Keratinocyte (primary cell): ENCODE results near the gene ELF3. TPM values are rescaled to one million over a fixed set of nuclear protein-coding genes. Genes with fewer than 3 reads are reported as not detected.

Experiments used
- DNase-seq: peaks from one replicate; pipeline ENCODE4 v3.0.0-alpha.2; 2011; ENCODE audit warnings: low read depth, missing footprints, low spot score
- FAIRE-seq: peaks from 2 replicates; lab custom pipeline; 2011; peaks lifted over from hg19 to GRCh38; lab: Jason Lieb, UNC
- H2AFZ ChIP-seq: 2 replicates; pipeline ENCODE4 v1.6.0; 2012; ENCODE audit warnings: low read length, control low read depth, inconsistent platforms; ENCODE audit not compliant: control insufficient read depth
- H3K27ac ChIP-seq: 2 replicates; pipeline ENCODE4 v1.5.1; 2011; ENCODE audit warnings: low read length; ENCODE audit not compliant: control insufficient read depth, insufficient read depth
- H3K27me3 ChIP-seq: 3 replicates; pipeline ENCODE4 v1.6.0; 2011; ENCODE audit warnings: low read length; ENCODE audit not compliant: control insufficient read depth, insufficient read depth; ENCODE audit errors: extremely low read depth
- H3K36me3 ChIP-seq, 2 experiments: 2 replicates in 1 of 2; 3 replicates in 1 of 2; pipeline ENCODE4 v1.5.1; 2011; ENCODE audit warnings: low read length in 2 of 2, mild to moderate bottlenecking in 1 of 2; ENCODE audit not compliant: control insufficient read depth in 2 of 2, insufficient read depth in 2 of 2; ENCODE audit errors: extremely low read depth in 1 of 2
- H3K4me1 ChIP-seq: 3 replicates; pipeline ENCODE4 v1.5.1; 2011; ENCODE audit warnings: low read length; ENCODE audit not compliant: control insufficient read depth, insufficient read depth; ENCODE audit errors: extremely low read depth
- H3K4me2 ChIP-seq: 3 replicates; pipeline ENCODE4 v1.6.0; 2011; ENCODE audit warnings: low read depth, low read length; ENCODE audit not compliant: control insufficient read depth, insufficient read depth; ENCODE audit errors: extremely low read depth
- H3K4me3 ChIP-seq, 3 experiments: fragments of 200-600 bp in 1 of 3; sonication (generic) in 1 of 3; 2 replicates in 2 of 3; 3 replicates in 1 of 3; pipeline ENCODE4 v1.5.1; 2011 to 2016; ENCODE audit warnings: low read length in 3 of 3, mild to moderate bottlenecking in 3 of 3, control low read depth in 2 of 3, inconsistent platforms in 1 of 3, low read depth in 1 of 3, mixed read lengths in 1 of 3, mixed run types in 1 of 3, moderate library complexity in 1 of 3; ENCODE audit not compliant: control insufficient read depth in 2 of 3, insufficient read depth in 2 of 3; ENCODE audit errors: extremely low read depth in 1 of 3
- H3K79me2 ChIP-seq: 2 replicates; pipeline ENCODE4 v1.6.0; 2012; ENCODE audit warnings: low read length; ENCODE audit not compliant: control insufficient read depth, insufficient read depth
- H3K9ac ChIP-seq: 3 replicates; pipeline ENCODE4 v1.6.0; 2011; ENCODE audit warnings: low read length; ENCODE audit not compliant: control insufficient read depth, insufficient read depth; ENCODE audit errors: extremely low read depth
- H3K9me1 ChIP-seq: 3 replicates; pipeline ENCODE4 v1.6.0; 2011; ENCODE audit warnings: low read length; ENCODE audit not compliant: control insufficient read depth, insufficient read depth; ENCODE audit errors: extremely low read depth
- H3K9me3 ChIP-seq: 2 replicates; pipeline ENCODE4 v1.5.1; 2012; ENCODE audit warnings: low read depth, low read length; ENCODE audit not compliant: control insufficient read depth
- H4K20me1 ChIP-seq: 3 replicates; pipeline ENCODE4 v1.6.0; 2011; ENCODE audit warnings: low read length; ENCODE audit not compliant: control insufficient read depth, insufficient read depth; ENCODE audit errors: extremely low read depth
- EZH2 ChIP-seq: IDR thresholded peaks from one replicate; pipeline ENCODE4 v1.6.1; 2012; ENCODE audit warnings: inconsistent platforms, mild to moderate bottlenecking, low read length, moderate library complexity
- dilution Hi-C: fragments of 300-500 bp; cut with MboI; formaldehyde crosslinking; loops from one replicate; pipeline ENCODE4 v1.7.0; 2020; ENCODE audit warnings: low sequenced_read_pairs; ENCODE audit not compliant: extremely low pct_ligation_motif_present
- polyA plus RNA-seq, 5 experiments: library from polyadenylated mRNA; depleted of rRNA in 3 of 5; stranded (reverse) in 3 of 5; stranded (forward) in 1 of 5; unstranded in 1 of 5; fragments of >200 nt; gene quantifications; 1 replicate in 1 of 5; 2 replicates in 3 of 5; 3 replicates in 1 of 5; pipeline versions ENCODE4 v1.2.1 to v1.2.3, GENCODE V29; 2011 to 2012; ENCODE audit warnings: missing spikeins in 2 of 5, low read depth in 1 of 5, low replicate concordance in 1 of 5
- TF ChIP-seq, protein P1 (sequence below), 3 experiments: IDR thresholded peaks in 1 of 3; conservative IDR thresholded peaks in 1 of 3; optimal IDR thresholded peaks in 1 of 3; 2 replicates in 2 of 3; 3 replicates in 1 of 3; pipeline versions ENCODE3 to v1.5.1; 2011; ENCODE audit warnings: low read length in 3 of 3, mild to moderate bottlenecking in 3 of 3, moderate library complexity in 2 of 3, control low read depth in 1 of 3, inconsistent platforms in 1 of 3; ENCODE audit not compliant: insufficient read depth in 2 of 3; ENCODE audit errors: extremely low read depth in 1 of 3

The ELF3 gene
- polyA plus RNA-seq, 1 donor (not counting 4 experiments of a cell fraction or from before 2014, with no cell fraction given), result 0.51 TPM

DNA sequence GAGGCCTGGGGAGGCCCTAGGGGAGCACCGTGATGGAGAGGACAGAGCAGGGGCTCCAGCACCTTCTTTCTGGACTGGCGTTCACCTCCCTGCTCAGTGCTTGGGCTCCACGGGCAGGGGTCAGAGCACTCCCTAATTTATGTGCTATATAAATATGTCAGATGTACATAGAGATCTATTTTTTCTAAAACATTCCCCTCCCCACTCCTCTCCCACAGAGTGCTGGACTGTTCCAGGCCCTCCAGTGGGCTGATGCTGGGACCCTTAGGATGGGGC, 5.2 kb downstream of the ELF3 start:
- no peak overlapping the region for H3K4me2 ChIP-seq
- no peak overlapping the region for H2AFZ ChIP-seq
- H3K27me3 ChIP-seq, result no peaks in the 10 kb centered on the region
- no peak overlapping the region for H3K9ac ChIP-seq
- dilution Hi-C loops, result no loop called here
- H4K20me1 ChIP-seq, result no peaks in the 10 kb centered on the region
- no peaks in the 10 kb centered on the region for H3K79me2 ChIP-seq
- H3K4me3 ChIP-seq, result no peak overlapping the region
- peaks cover 13% of the 10 kb centered on the region for H3K4me1 ChIP-seq
- no peaks in the 10 kb centered on the region for H3K9me3 ChIP-seq
- H3K27ac ChIP-seq, result no peak overlapping the region
- peaks cover 4% of the 10 kb centered on the region for H3K9me1 ChIP-seq
- no peaks in the 10 kb centered on the region for H3K36me3 ChIP-seq
- FAIRE-seq (no peak), DNase-seq (no peak)
- TF ChIP-seq, protein P1, sequence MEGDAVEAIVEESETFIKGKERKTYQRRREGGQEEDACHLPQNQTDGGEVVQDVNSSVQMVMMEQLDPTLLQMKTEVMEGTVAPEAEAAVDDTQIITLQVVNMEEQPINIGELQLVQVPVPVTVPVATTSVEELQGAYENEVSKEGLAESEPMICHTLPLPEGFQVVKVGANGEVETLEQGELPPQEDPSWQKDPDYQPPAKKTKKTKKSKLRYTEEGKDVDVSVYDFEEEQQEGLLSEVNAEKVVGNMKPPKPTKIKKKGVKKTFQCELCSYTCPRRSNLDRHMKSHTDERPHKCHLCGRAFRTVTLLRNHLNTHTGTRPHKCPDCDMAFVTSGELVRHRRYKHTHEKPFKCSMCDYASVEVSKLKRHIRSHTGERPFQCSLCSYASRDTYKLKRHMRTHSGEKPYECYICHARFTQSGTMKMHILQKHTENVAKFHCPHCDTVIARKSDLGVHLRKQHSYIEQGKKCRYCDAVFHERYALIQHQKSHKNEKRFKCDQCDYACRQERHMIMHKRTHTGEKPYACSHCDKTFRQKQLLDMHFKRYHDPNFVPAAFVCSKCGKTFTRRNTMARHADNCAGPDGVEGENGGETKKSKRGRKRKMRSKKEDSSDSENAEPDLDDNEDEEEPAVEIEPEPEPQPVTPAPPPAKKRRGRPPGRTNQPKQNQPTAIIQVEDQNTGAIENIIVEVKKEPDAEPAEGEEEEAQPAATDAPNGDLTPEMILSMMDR (optimal IDR thresholded peaks at IDR 0.05 in 1 of 3, IDR thresholded peaks at IDR 0.05 in 1 of 3, conservative IDR thresholded peaks at IDR 0.05 in 1 of 3; ENCODE audit: extremely low read depth in 1 of 3, insufficient read depth in 2 of 3, low read length in 3 of 3), result no peak
- no peak for TF ChIP-seq EZH2

DNA sequence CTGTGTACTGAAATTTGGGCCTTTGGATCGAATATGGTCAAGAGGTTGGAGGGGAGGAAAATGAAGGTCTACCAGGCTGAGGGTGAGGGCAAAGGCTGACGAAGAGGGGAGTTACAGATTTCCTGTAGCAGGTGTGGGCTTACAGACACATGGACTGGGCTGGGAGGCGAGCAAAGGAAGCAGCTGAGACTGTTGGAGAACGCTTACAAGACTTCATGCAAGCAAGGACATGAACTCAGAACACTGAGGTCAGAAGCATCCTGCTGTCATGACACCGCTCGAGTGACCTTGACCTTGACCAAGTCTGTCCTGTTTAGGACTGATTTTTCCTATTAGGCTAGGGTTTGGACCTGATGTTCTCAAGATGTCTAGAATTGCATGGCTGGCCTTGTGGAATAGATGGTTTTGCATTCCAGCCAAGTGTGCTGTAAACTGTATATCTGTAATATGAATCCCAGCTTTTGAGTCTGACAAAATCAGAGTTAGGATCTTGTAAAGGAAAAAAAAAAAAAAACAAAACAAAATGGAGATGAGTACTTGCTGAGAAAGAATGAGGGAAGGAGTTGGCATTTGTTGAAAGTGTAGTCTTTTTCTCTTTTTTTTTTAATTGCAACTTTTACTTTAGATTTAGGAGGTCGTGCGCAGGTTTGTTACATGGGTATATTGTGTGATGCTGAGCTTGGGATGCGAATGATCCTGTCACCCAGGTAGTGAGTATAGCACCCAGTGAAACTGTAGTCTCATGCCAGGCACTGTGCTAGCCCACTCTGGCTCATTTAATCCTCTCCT, 5.8 kb downstream of the ELF3 start:
- H2AFZ ChIP-seq, result no peak overlapping the region
- FAIRE-seq, result no peak
- H3K9me1 ChIP-seq, result peaks cover 4% of the 10 kb centered on the region
- no peaks in the 10 kb centered on the region for H3K9me3 ChIP-seq
- no peak for DNase-seq
- H3K4me2 ChIP-seq, result no peak overlapping the region
- no peaks in the 10 kb centered on the region for H3K27me3 ChIP-seq
- H3K4me3 ChIP-seq, result no peak overlapping the region
- H4K20me1 ChIP-seq, result no peaks in the 10 kb centered on the region
- dilution Hi-C loops, result no loop called here
- no peaks in the 10 kb centered on the region for H3K36me3 ChIP-seq
- no peak overlapping the region for H3K9ac ChIP-seq
- no peaks in the 10 kb centered on the region for H3K79me2 ChIP-seq
- TF ChIP-seq, protein P1 (optimal IDR thresholded peaks at IDR 0.05 in 1 of 3, IDR thresholded peaks at IDR 0.05 in 1 of 3, conservative IDR thresholded peaks at IDR 0.05 in 1 of 3; ENCODE audit: extremely low read depth in 1 of 3, insufficient read depth in 2 of 3, low read length in 3 of 3), result no peak
- TF ChIP-seq EZH2, result no peak
- H3K27ac ChIP-seq, result no peak overlapping the region
- H3K4me1 ChIP-seq, result peaks cover 13% of the 10 kb centered on the region
